ENCODE results near the gene ATAD2B. TPM values are rescaled to one million over a fixed set of nuclear protein-coding genes. Genes with fewer than 3 reads are reported as not detected.

The ATAD2B gene
- total and polyA plus RNA-seq, 2 donors (not counting 1 experiment from before 2014, with no cell fraction given): 3.6 to 11.4 TPM

GRCh38 chr2:23788100-23788499 lies 138.8 kb downstream of the ATAD2B start:
- H3K4me2 ChIP-seq (ENCODE audit: extremely low read depth, insufficient read depth, low read length): no peak overlapping the region
- no peak for DNase-seq (ENCODE audit: low read depth in 2 of 2)
- H3K79me2 ChIP-seq (ENCODE audit: control insufficient read depth, insufficient read depth, low read length): no peaks in the 10 kb centered on the region
- no peak overlapping the region for H2AFZ ChIP-seq (ENCODE audit: low read length)
- H3K27me3 ChIP-seq (ENCODE audit: control insufficient read depth, insufficient read depth, low read length): no peaks in the 10 kb centered on the region
- H3K4me1 ChIP-seq (ENCODE audit: control insufficient read depth, extremely low read depth, insufficient read depth, low read length): peaks cover 8% of the 10 kb centered on the region
- peaks cover 2% of the 10 kb centered on the region for H4K20me1 ChIP-seq (ENCODE audit: control insufficient read depth, extremely low read depth, insufficient read depth, low read length)
- no peaks in the 10 kb centered on the region for H3K9me3 ChIP-seq (ENCODE audit: control insufficient read depth, insufficient read depth, low read depth, low read length)
- TF ChIP-seq CTCF (conservative IDR thresholded peaks at IDR 0.05 in 1 of 2, IDR thresholded peaks at IDR 0.05 in 1 of 2; ENCODE audit: low read depth in 1 of 2, low read length in 2 of 2) (no peak), EZH2 (IDR thresholded peaks at IDR 0.05; ENCODE audit: low read length, missing control alignments) (no peak)
- H3K36me3 ChIP-seq (ENCODE audit: control insufficient read depth, insufficient read depth, low read length): no peaks in the 10 kb centered on the region
- H3K9ac ChIP-seq (ENCODE audit: insufficient read depth, low read length): no peak overlapping the region
- H3K4me3 ChIP-seq (replicated peaks in 1 of 4; ENCODE audit: control extremely low read depth in 1 of 4, insufficient read depth in 1 of 4, low read depth in 3 of 4, low read length in 4 of 4): no peak overlapping the region
- no peak overlapping the region for H3K27ac ChIP-seq (ENCODE audit: insufficient read depth, low read length)

- no peak overlapping the region for H3K9ac ChIP-seq (ENCODE audit: insufficient read depth, low read length)
- no peaks in the 10 kb centered on the region for H3K27me3 ChIP-seq (ENCODE audit: control insufficient read depth, insufficient read depth, low read length)
- TF ChIP-seq CTCF (conservative IDR thresholded peaks at IDR 0.05 in 1 of 2, IDR thresholded peaks at IDR 0.05 in 1 of 2; ENCODE audit: low read depth in 1 of 2, low read length in 2 of 2): no peak
- TF ChIP-seq EZH2 (IDR thresholded peaks at IDR 0.05; ENCODE audit: low read length, missing control alignments): no peak
- no peaks in the 10 kb centered on the region for H3K9me3 ChIP-seq (ENCODE audit: control insufficient read depth, insufficient read depth, low read depth, low read length)
- no peaks in the 10 kb centered on the region for H3K79me2 ChIP-seq (ENCODE audit: control insufficient read depth, insufficient read depth, low read length)
- no peak overlapping the region for H3K4me3 ChIP-seq (replicated peaks in 1 of 4; ENCODE audit: control extremely low read depth in 1 of 4, insufficient read depth in 1 of 4, low read depth in 3 of 4, low read length in 4 of 4)
- H3K4me1 ChIP-seq (ENCODE audit: control insufficient read depth, extremely low read depth, insufficient read depth, low read length): no peaks in the 10 kb centered on the region
- no peaks in the 10 kb centered on the region for H3K36me3 ChIP-seq (ENCODE audit: control insufficient read depth, insufficient read depth, low read length)
- no peaks in the 10 kb centered on the region for H4K20me1 ChIP-seq (ENCODE audit: control insufficient read depth, extremely low read depth, insufficient read depth, low read length)
- H2AFZ ChIP-seq (ENCODE audit: low read length): no peak overlapping the region
- no peak for DNase-seq (ENCODE audit: low read depth in 2 of 2)
- no peak overlapping the region for H3K4me2 ChIP-seq (ENCODE audit: extremely low read depth, insufficient read depth, low read length)
- H3K27ac ChIP-seq (ENCODE audit: insufficient read depth, low read length): no peak overlapping the region
These were observed 142.0 kb downstream of the ATAD2B start for GRCh38 chr2:23784971-23785370.

- no peaks in the 10 kb centered on the region for H3K79me2 ChIP-seq (ENCODE audit: control insufficient read depth, insufficient read depth, low read length)
- no peaks in the 10 kb centered on the region for H4K20me1 ChIP-seq (ENCODE audit: control insufficient read depth, extremely low read depth, insufficient read depth, low read length)
- H3K27me3 ChIP-seq (ENCODE audit: control insufficient read depth, insufficient read depth, low read length): no peaks in the 10 kb centered on the region
- H3K27ac ChIP-seq (ENCODE audit: insufficient read depth, low read length): no peak overlapping the region
- no peak overlapping the region for H3K4me3 ChIP-seq (replicated peaks in 1 of 4; ENCODE audit: control extremely low read depth in 1 of 4, insufficient read depth in 1 of 4, low read depth in 3 of 4, low read length in 4 of 4)
- H3K9me3 ChIP-seq (ENCODE audit: control insufficient read depth, insufficient read depth, low read depth, low read length): no peaks in the 10 kb centered on the region
- H3K9ac ChIP-seq (ENCODE audit: insufficient read depth, low read length): no peak overlapping the region
- H2AFZ ChIP-seq (ENCODE audit: low read length): no peak overlapping the region
- DNase-seq (ENCODE audit: low read depth in 2 of 2): no peak
- TF ChIP-seq CTCF (conservative IDR thresholded peaks at IDR 0.05 in 1 of 2, IDR thresholded peaks at IDR 0.05 in 1 of 2; ENCODE audit: low read depth in 1 of 2, low read length in 2 of 2) (no peak), EZH2 (IDR thresholded peaks at IDR 0.05; ENCODE audit: low read length, missing control alignments) (no peak)
- no peak overlapping the region for H3K4me2 ChIP-seq (ENCODE audit: extremely low read depth, insufficient read depth, low read length)
- H3K36me3 ChIP-seq (ENCODE audit: control insufficient read depth, insufficient read depth, low read length): no peaks in the 10 kb centered on the region
- no peaks in the 10 kb centered on the region for H3K4me1 ChIP-seq (ENCODE audit: control insufficient read depth, extremely low read depth, insufficient read depth, low read length)
These were observed 144.3 kb downstream of the ATAD2B start for GRCh38 chr2:23782646-23783045.

Measured in fibroblast of lung (primary cell).